SH-SY5Y (cell line): ENCODE results near the gene MYBPC2.

Experiments used
- GATA2 ChIP-seq: IDR thresholded peaks from 2 replicates; pipeline ENCODE4 v1.6.1; 2011; ENCODE audit warnings: mild to moderate bottlenecking, low read depth, low read length
- GATA3 ChIP-seq: IDR thresholded peaks from 2 replicates; pipeline ENCODE4 v1.6.1; 2011; ENCODE audit warnings: low read depth, mild to moderate bottlenecking, low read length, moderate library complexity

- TF ChIP-seq GATA2, result no peak
- TF ChIP-seq GATA3, result no peak
Observed at GRCh38 chr19:50393589-50393988, 39.1 kb upstream of the MYBPC2 start.
